Spleen (tissue), 11 donors: ENCODE results near the gene EPC2. TPM values are rescaled to one million over a fixed set of nuclear protein-coding genes. Genes with fewer than 3 reads are reported as not detected.

ENCODE experiments used
- DNase-seq: peaks from one replicate; pipeline ENCODE4 v3.0.0-alpha.2; 2020
- H3K27ac ChIP-seq, 8 donors: fragments of 200-600 bp; sonication (generic) in 7 of 8; 1 replicate in 4 of 8; 2 replicates in 4 of 8; pipeline versions ENCODE4 v1.5.0 to v1.8.0; 2016 to 2021; ENCODE audit warnings: inconsistent platforms in 4 of 8, mild to moderate bottlenecking in 4 of 8, moderate library complexity in 1 of 8
- H3K27me3 ChIP-seq, 7 donors: fragments of 200-600 bp; sonication (generic) in 6 of 7; replicated peaks in 1 of 7; 1 replicate in 4 of 7; 2 replicates in 3 of 7; pipeline versions ENCODE4 v1.5.0 to v1.8.0; 2016 to 2021; ENCODE audit warnings: inconsistent platforms in 3 of 7, mild to moderate bottlenecking in 1 of 7
- H3K36me3 ChIP-seq, 6 donors: fragments of 200-600 bp; sonication (generic) in 5 of 6; 1 replicate in 4 of 6; 2 replicates in 2 of 6; pipeline versions ENCODE4 v1.5.0 to v1.8.0; 2016 to 2021; ENCODE audit warnings: inconsistent platforms in 2 of 6
- H3K4me1 ChIP-seq, 6 donors: fragments of 200-600 bp; sonication (generic) in 5 of 6; 1 replicate in 3 of 6; 2 replicates in 3 of 6; pipeline versions ENCODE4 v1.5.0 to v1.8.0; 2016 to 2021; ENCODE audit warnings: inconsistent platforms in 3 of 6
- H3K4me3 ChIP-seq, 8 donors: fragments of 200-600 bp; sonication (generic) in 7 of 8; 1 replicate in 4 of 8; 2 replicates in 4 of 8; pipeline versions ENCODE4 v1.5.0 to v1.8.0; 2016 to 2021; ENCODE audit warnings: inconsistent platforms in 4 of 8, mild to moderate bottlenecking in 4 of 8, moderate library complexity in 2 of 8
- H3K9me3 ChIP-seq, 8 donors: fragments of 200-600 bp; sonication (generic) in 7 of 8; 1 replicate in 4 of 8; 2 replicates in 4 of 8; pipeline versions ENCODE4 v1.5.0 to v1.8.0; 2016 to 2021; ENCODE audit warnings: inconsistent platforms in 4 of 8
- POLR2A ChIP-seq, 3 donors: fragments of 450-650 bp; IDR thresholded peaks; one replicate each; pipeline ENCODE4 v1.5.1; 2017; ENCODE audit warnings: antibody characterized with exemption in 3 of 3, mild to moderate bottlenecking in 1 of 3
- POLR2AphosphoS5 ChIP-seq, 3 donors: sonication (generic); formaldehyde crosslinking; IDR thresholded peaks; one replicate each; pipeline ENCODE4 v1.5.1; 2017; ENCODE audit warnings: antibody characterized with exemption in 3 of 3
- WGBS, 5 donors: extraction: QIAGEN DNeasy Blood & Tissue Kit in 3 of 5; methylation state at CpG; one replicate each; pipeline versions ENCODE4 v1.1.5 to v1.1.7; 2013 to 2018; 5-methylcytosine and 5-hydroxymethylcytosine counted together
- intact Hi-C: fragments of 100-400 bp; cut with DNase I; formaldehyde crosslinking; loops from one replicate; pipeline ENCODE4 v1.15.0; 2023; ENCODE audit warnings: low total_unique reads
- polyA plus RNA-seq, 3 donors: library from polyadenylated mRNA; stranded (reverse); fragments of 200-250 nt; gene quantifications; one replicate each; pipeline ENCODE4 v1.2.1, GENCODE V29; 2013
- total RNA-seq, 7 donors: library from RNA; depleted of rRNA in 3 of 7; stranded (reverse); fragments of >200 nt in 3 of 7; fragmentation: NEBNext Ultra II Directional in 4 of 7; extraction: Animal tissue kit (Norgen Biotek cat#: 25700) in 4 of 7; gene quantifications; one replicate each; pipeline versions ENCODE4 v1.1.0 to v1.2.1, GENCODE V29; 2016 to 2021
- TF ChIP-seq, protein P1 (sequence below), 11 experiments: fragments of 200-600 bp in 7 of 11; fragments of 450-650 bp in 4 of 11; sonication (generic) in 4 of 11; IDR thresholded peaks in 8 of 11; conservative IDR thresholded peaks in 3 of 11; 1 replicate in 7 of 11; 2 replicates in 4 of 11; pipeline versions ENCODE4 v1.4.0 to v1.8.0; 2016 to 2021; ENCODE audit warnings: antibody characterized with exemption in 11 of 11, inconsistent platforms in 4 of 11, mild to moderate bottlenecking in 1 of 11
- donor health status: healthy with polysubstance abuse.
- donor health status: DM: no; HTN: no; CAD: no; lungs with moderate emphysema.
- donor health status: DM: no; HTN: no; CAD: no.
- donor health status: Bipolar disorder and iron deficiency.
- donor health status: healthy.
- donor health status: DM: no; HTN: no; CAD: no.
- donor health status: DM: yes; HTN: yes; CAD: no.

EPC2 gene
- total and polyA plus RNA-seq, 10 donors: 7.4 to 49.0 (median 40.7) TPM

DNA sequence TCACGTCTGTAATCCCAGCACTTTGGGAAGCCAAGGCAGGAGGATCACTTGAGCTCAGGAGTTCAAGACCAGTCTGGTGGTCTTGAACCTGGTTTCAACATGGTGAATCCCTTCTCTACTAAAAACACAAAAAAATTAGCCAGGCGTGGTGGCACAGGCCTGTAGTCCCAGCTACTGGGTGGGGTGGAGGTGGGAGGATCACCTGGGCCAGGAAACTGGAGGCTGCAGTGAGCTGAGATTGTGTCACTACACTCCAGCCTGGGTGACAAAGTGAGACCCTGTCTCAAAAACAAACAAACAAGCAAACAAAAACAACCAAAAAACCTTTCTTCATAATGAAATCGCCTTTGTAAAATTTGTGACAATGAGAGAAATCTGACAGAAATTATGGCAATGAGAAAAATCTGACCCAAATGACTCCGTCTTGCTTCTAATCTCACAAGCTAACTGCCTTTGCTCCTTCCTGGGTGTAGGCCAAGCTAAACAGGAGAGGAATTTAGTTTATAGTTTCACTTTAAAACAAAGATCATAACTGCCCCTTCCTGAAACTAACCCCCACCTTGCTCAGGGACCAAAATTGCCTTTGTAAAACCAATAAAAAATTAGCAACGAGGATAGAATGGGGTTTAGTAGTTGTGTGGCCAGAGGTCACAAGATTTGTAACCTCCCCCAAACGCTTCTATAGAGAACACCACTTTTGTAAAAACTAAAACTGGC is 169.8 kb downstream of the EPC2 start:
- Histone ChIP-seq H3K4me1 (peaks cover 0 to 29% (median 6%) of the 10 kb centered on the region in 6 donors), H3K36me3 (no peaks in the 10 kb centered on the region), H3K9me3 (no peaks in the 10 kb centered on the region), H3K4me3 (no peak overlapping the region), H3K27ac (peak overlapping the region in 2 of 8 donors; percentile 3 to 17), H3K27me3 (peaks cover 0 to 22% (median 0%) of the 10 kb centered on the region in 7 donors)
- intact Hi-C loops: no loop called here
- 66 to 79% (median 76%) methylated on average over 6 of the region's 6 CpGs for WGBS, 5 donors
- DNase-seq: no peak
- no peak for TF ChIP-seq POLR2A (IDR thresholded peaks at IDR 0.05)
- TF ChIP-seq, protein P1, sequence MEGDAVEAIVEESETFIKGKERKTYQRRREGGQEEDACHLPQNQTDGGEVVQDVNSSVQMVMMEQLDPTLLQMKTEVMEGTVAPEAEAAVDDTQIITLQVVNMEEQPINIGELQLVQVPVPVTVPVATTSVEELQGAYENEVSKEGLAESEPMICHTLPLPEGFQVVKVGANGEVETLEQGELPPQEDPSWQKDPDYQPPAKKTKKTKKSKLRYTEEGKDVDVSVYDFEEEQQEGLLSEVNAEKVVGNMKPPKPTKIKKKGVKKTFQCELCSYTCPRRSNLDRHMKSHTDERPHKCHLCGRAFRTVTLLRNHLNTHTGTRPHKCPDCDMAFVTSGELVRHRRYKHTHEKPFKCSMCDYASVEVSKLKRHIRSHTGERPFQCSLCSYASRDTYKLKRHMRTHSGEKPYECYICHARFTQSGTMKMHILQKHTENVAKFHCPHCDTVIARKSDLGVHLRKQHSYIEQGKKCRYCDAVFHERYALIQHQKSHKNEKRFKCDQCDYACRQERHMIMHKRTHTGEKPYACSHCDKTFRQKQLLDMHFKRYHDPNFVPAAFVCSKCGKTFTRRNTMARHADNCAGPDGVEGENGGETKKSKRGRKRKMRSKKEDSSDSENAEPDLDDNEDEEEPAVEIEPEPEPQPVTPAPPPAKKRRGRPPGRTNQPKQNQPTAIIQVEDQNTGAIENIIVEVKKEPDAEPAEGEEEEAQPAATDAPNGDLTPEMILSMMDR (IDR thresholded peaks at IDR 0.05 in 8 of 11, conservative IDR thresholded peaks at IDR 0.05 in 3 of 11): no peak

DNA sequence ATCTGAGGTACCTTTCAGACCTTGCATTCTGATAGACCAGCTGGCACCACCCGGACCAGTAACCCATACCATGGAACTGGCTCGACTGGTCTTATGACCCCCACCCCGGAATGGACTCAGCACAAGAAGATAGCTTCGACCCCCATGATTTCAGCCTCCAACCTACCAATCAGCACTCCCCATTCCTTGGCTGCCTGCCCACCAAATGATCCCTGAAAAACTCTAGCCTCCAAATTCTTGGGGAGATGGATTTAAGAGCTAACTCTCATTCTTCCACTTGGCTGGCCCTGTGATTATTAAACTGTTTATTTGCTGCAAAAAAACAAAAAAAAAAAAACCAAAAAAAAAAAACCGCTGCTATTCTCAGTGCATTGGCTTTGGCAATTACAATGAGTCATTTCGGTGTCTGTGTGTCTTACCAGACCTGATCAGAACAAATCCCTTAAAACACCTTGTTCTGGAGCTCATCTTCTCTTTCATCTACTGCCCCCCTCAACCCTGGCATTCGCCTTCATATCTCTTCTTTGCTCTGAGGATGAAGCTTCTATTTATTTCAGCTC is 170.4 kb downstream of the EPC2 start:
- intact Hi-C loops: no loop called here
- 78 to 87% (median 84%) methylated on average over 7 of the region's 7 CpGs for WGBS, 5 donors

DNA sequence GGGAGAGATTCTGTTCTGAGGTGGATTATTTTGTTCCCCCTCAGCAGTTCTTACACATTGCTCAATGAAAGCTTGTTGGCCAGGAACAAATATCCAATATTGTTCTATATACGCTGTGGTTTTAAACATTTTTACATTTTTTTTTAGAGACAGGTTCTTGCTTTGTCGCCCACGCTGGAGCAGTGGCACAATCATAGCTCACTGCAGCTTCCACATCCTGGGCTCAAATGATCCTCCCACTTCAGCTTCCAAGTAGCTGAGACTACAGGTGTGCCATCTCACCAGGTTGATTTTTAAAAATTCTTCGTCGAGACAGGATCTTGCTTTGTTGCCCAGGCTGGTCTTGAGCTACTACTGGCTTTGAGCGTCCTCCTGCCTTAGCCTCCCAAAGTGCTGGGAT is 171.6 kb downstream of the EPC2 start:
- Histone ChIP-seq H3K27me3 (peaks cover 0 to 22% (median 0%) of the 10 kb centered on the region in 7 donors), H3K9me3 (no peaks in the 10 kb centered on the region), H3K27ac (no peak overlapping the region), H3K4me1 (peaks cover 0 to 29% (median 6%) of the 10 kb centered on the region in 6 donors), H3K36me3 (no peaks in the 10 kb centered on the region), H3K4me3 (no peak overlapping the region)
- TF ChIP-seq, protein P1 (IDR thresholded peaks at IDR 0.05 in 8 of 11, conservative IDR thresholded peaks at IDR 0.05 in 3 of 11): no peak
- TF ChIP-seq POLR2A (IDR thresholded peaks at IDR 0.05): no peak
- no peak for TF ChIP-seq POLR2AphosphoS5 (IDR thresholded peaks at IDR 0.05)
- no peak for DNase-seq
- intact Hi-C loops: no loop called here
- WGBS, 5 donors: 91 to 95% (median 94%) methylated on average over 6 of the region's 6 CpGs

More for the DNA sequence above, 170.4 kb downstream of the EPC2 start:
- TF ChIP-seq POLR2A (IDR thresholded peaks at IDR 0.05) (no peak), POLR2AphosphoS5 (IDR thresholded peaks at IDR 0.05) (no peak)
- TF ChIP-seq, protein P1 (IDR thresholded peaks at IDR 0.05 in 8 of 11, conservative IDR thresholded peaks at IDR 0.05 in 3 of 11): no peak
- H3K4me3 ChIP-seq: no peak overlapping the region
- H3K4me1 ChIP-seq: peaks cover 0 to 29% (median 6%) of the 10 kb centered on the region in 6 donors
- peak overlapping the region in 1 of 8 donors; percentile 3 for H3K27ac ChIP-seq
- no peaks in the 10 kb centered on the region for H3K9me3 ChIP-seq
- H3K36me3 ChIP-seq: no peaks in the 10 kb centered on the region
- DNase-seq: no peak
- H3K27me3 ChIP-seq: peaks cover 0 to 22% (median 0%) of the 10 kb centered on the region in 7 donors

DNA sequence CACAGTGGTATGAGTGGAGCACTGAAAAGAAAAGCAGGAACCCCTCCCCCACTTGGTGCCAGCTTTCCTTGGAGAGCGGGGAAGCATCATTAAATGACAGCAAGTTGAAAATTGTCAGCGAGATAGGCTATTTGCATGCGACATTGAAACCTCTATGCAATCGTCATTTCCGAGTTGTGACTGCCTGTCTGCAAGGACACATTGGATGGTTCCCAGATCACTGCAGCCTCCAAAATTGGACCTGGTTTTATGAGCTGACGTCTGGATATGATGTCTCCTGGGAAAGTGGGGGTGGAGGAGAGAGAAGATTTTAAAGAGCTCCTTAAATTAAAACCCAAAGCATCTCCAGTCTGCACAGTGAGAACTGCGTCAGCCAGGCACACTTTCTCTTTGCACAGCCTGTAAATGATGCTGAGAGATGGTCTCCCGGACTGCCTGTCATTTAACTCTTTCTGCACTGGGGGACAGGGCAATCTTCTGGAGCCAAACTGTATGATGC is 172.7 kb downstream of the EPC2 start:
- DNase-seq: no peak
- Histone ChIP-seq H3K27ac (peak overlapping the region in 2 of 8 donors; percentile 37 to 38), H3K9me3 (no peaks in the 10 kb centered on the region), H3K4me3 (peak overlapping the region in 1 of 8 donors; percentile 36), H3K36me3 (no peaks in the 10 kb centered on the region), H3K4me1 (peaks cover 0 to 28% (median 6%) of the 10 kb centered on the region in 6 donors), H3K27me3 (peaks cover 0 to 22% (median 0%) of the 10 kb centered on the region in 7 donors)
- WGBS, 5 donors: 11 to 25% (median 14%) methylated on average over 8 of the region's 8 CpGs
- TF ChIP-seq POLR2AphosphoS5 (IDR thresholded peaks at IDR 0.05) (peak in 1 of 3 donors; percentile 35), POLR2A (IDR thresholded peaks at IDR 0.05) (no peak)
- intact Hi-C loops: no loop called here
